Suppressor macrophage (primary cell): Measurements from ENCODE around the gene FBXO21.
A peak's percentile ranks its signal among the peaks of the same experiment; 100 is the strongest.
"Not testable (repeated sequence)": the region's sequence is repeated elsewhere in the genome, so short reads cannot be mapped to it uniquely, and the experiment has no call there.

ENCODE experiments used
- DNase-seq, 4 experiments: peaks; one replicate each; pipeline ENCODE4 v3.0.0-alpha.2; 2020 to 2022

The FBXO21 gene

GRCh38 chr12:117104003-117104402, 86.3 kb downstream of the FBXO21 start:
- DNase-seq = not testable (repeated sequence)

- no peak for DNase-seq
Measured at GRCh38 chr12:117102800-117103181, 87.5 kb downstream of the FBXO21 start.

- no peak for DNase-seq
Measured at GRCh38 chr12:117101953-117102799, 88.1 kb downstream of the FBXO21 start.

- DNase-seq = no peak
Measured at GRCh38 chr12:117100851-117101673, 89.2 kb downstream of the FBXO21 start.

- peak; percentile 41 to 71 (median 65) for DNase-seq
Measured at GRCh38 chr12:117100251-117100650, 90.0 kb downstream of the FBXO21 start.

GRCh38 chr12:117098361-117099217, 91.7 kb downstream of the FBXO21 start:
- DNase-seq = peak; percentile 31 to 56 (median 41)

GRCh38 chr12:117098024-117098360, 92.3 kb downstream of the FBXO21 start:
- DNase-seq = no peak

GRCh38 chr12:117097159-117097558, 93.1 kb downstream of the FBXO21 start:
- no peak for DNase-seq

- no peak for DNase-seq
Measured at GRCh38 chr12:117096501-117097042, 93.7 kb downstream of the FBXO21 start.

- DNase-seq = not testable (repeated sequence)
Measured at GRCh38 chr12:117095191-117095590, 95.1 kb downstream of the FBXO21 start.

- no peak for DNase-seq
Measured at GRCh38 chr12:117093918-117094630, 96.2 kb downstream of the FBXO21 start.

- no peak for DNase-seq
Measured at GRCh38 chr12:117093431-117093830, 96.8 kb downstream of the FBXO21 start.

GRCh38 chr12:117092886-117093285, 97.4 kb downstream of the FBXO21 start:
- no peak for DNase-seq

GRCh38 chr12:117092511-117092780, 97.8 kb downstream of the FBXO21 start:
- no peak for DNase-seq
